CD14-positive monocyte (primary cell): ENCODE data around the gene CRY2. TPM values are rescaled to one million over a fixed set of nuclear protein-coding genes. Genes with fewer than 3 reads are reported as not detected.
A peak's percentile ranks its signal among the peaks of the same experiment; 100 is the strongest.

Experiments used
- DNase-seq, 3 donors: peaks; one replicate each; pipeline ENCODE4 v3.0.0-alpha.2; 2011 to 2022
- H2AFZ ChIP-seq: 2 replicates; pipeline ENCODE4 v1.6.0; 2012; ENCODE audit warnings: mild to moderate bottlenecking, low read depth, low read length, inconsistent platforms; ENCODE audit not compliant: insufficient read depth, poor library complexity, severe bottlenecking
- H3K27ac ChIP-seq, 2 donors: 1 replicate in 1 of 2; 2 replicates in 1 of 2; pipeline ENCODE4 v1.5.1; 2012 to 2013; ENCODE audit warnings: low read length in 2 of 2, control low read depth in 1 of 2, inconsistent platforms in 1 of 2, low read depth in 1 of 2, mild to moderate bottlenecking in 1 of 2
- H3K27me3 ChIP-seq, 2 donors: one replicate each; pipeline versions ENCODE4 v1.6.0 to v1.6.1; 2011 to 2013; ENCODE audit warnings: low read length in 2 of 2; ENCODE audit not compliant: control insufficient read depth in 2 of 2, insufficient read depth in 2 of 2
- H3K36me3 ChIP-seq, 2 donors: replicated peaks in 1 of 2; 1 replicate in 1 of 2; 2 replicates in 1 of 2; pipeline versions ENCODE4 v1.5.1 to v1.6.1; 2012 to 2013; ENCODE audit warnings: low read length in 2 of 2, control low read depth in 1 of 2, inconsistent platforms in 1 of 2, mild to moderate bottlenecking in 1 of 2; ENCODE audit not compliant: insufficient read depth in 2 of 2, control insufficient read depth in 1 of 2
- H3K4me1 ChIP-seq, 2 donors: 1 replicate in 1 of 2; 2 replicates in 1 of 2; pipeline versions ENCODE4 v1.5.1 to v1.6.1; 2012 to 2013; ENCODE audit warnings: low read length in 2 of 2, control low read depth in 1 of 2, inconsistent platforms in 1 of 2, mild to moderate bottlenecking in 1 of 2, moderate library complexity in 1 of 2; ENCODE audit not compliant: insufficient read depth in 2 of 2, control insufficient read depth in 1 of 2
- H3K4me2 ChIP-seq: replicated peaks from 2 replicates; pipeline ENCODE3; 2012; ENCODE audit warnings: low read length, moderate library complexity, mild to moderate bottlenecking; ENCODE audit not compliant: poor library complexity, severe bottlenecking; ENCODE audit errors: extremely low read depth
- H3K4me3 ChIP-seq, 3 experiments: fragments of 200-600 bp in 1 of 3; sonication (generic) in 1 of 3; replicated peaks in 1 of 3; 1 replicate in 2 of 3; 2 replicates in 1 of 3; pipeline ENCODE4 v1.5.1; 2011 to 2013; ENCODE audit warnings: low read length in 3 of 3, mild to moderate bottlenecking in 3 of 3, control low read depth in 2 of 3, low read depth in 2 of 3, inconsistent platforms in 1 of 3, moderate library complexity in 1 of 3
- H3K79me2 ChIP-seq: 2 replicates; pipeline ENCODE4 v1.6.0; 2012; ENCODE audit warnings: mild to moderate bottlenecking, control low read depth, inconsistent platforms, low read length, moderate library complexity; ENCODE audit not compliant: insufficient read depth
- H3K9ac ChIP-seq: 2 replicates; pipeline ENCODE4 v1.6.0; 2017; ENCODE audit warnings: low read length, mild to moderate bottlenecking; ENCODE audit not compliant: insufficient read depth, poor library complexity, severe bottlenecking
- H3K9me3 ChIP-seq, 2 donors: replicated peaks in 1 of 2; 1 replicate in 1 of 2; 2 replicates in 1 of 2; pipeline versions ENCODE4 v1.5.1 to v1.6.1; 2012 to 2013; ENCODE audit warnings: low read length in 2 of 2, control low read depth in 1 of 2; ENCODE audit not compliant: control insufficient read depth in 1 of 2, insufficient read depth in 1 of 2
- H4K20me1 ChIP-seq: 2 replicates; pipeline ENCODE4 v1.6.0; 2012; ENCODE audit warnings: mild to moderate bottlenecking, low read length, control low read depth, moderate library complexity; ENCODE audit not compliant: insufficient read depth
- H3K27ac Mint-ChIP-seq, 7 donors: one replicate each; pipeline ENCODE4 v1.8.0; 2020; ENCODE audit warnings: mild to moderate bottlenecking in 7 of 7, mixed read lengths in 7 of 7, moderate library complexity in 6 of 7, inconsistent platforms in 2 of 7
- H3K27me3 Mint-ChIP-seq, 3 donors: one replicate each; pipeline ENCODE4 v1.8.0; 2021 to 2022; ENCODE audit warnings: low read depth in 3 of 3, mild to moderate bottlenecking in 3 of 3, mixed read lengths in 3 of 3, moderate library complexity in 3 of 3, inconsistent platforms in 1 of 3
- H3K36me3 Mint-ChIP-seq, 2 donors: one replicate each; pipeline ENCODE4 v1.8.0; 2020; ENCODE audit warnings: mixed read lengths in 2 of 2, inconsistent platforms in 1 of 2, mild to moderate bottlenecking in 1 of 2
- H3K4me1 Mint-ChIP-seq: one replicate; pipeline ENCODE4 v1.8.0; 2020; ENCODE audit warnings: mild to moderate bottlenecking, mixed read lengths
- H3K4me3 Mint-ChIP-seq, 2 donors: one replicate each; pipeline ENCODE4 v1.8.0; 2020; ENCODE audit warnings: mild to moderate bottlenecking in 2 of 2, mixed read lengths in 2 of 2, moderate library complexity in 1 of 2
- H3K9me3 Mint-ChIP-seq, 7 donors: one replicate each; pipeline ENCODE4 v1.8.0; 2020 to 2022; ENCODE audit warnings: mixed read lengths in 7 of 7, mild to moderate bottlenecking in 6 of 7, moderate library complexity in 6 of 7, inconsistent platforms in 2 of 7
- WGBS: methylation state at CpG from one replicate; pipeline ENCODE4 v1.1.5; 2013; ENCODE audit warnings: missing lambda C conversion rate; ENCODE audit not compliant: insufficient coverage; 5-methylcytosine and 5-hydroxymethylcytosine counted together
- intact Hi-C, 2 donors: fragments of 100-400 bp; cut with micrococcal nuclease; formaldehyde crosslinking; loops; one replicate each; pipeline versions ENCODE4 v1.15.0 to v1.15.1; 2023
- polyA plus RNA-seq, 3 donors: library from polyadenylated mRNA; depleted of rRNA in 1 of 3; unstranded in 2 of 3; stranded (reverse) in 1 of 3; fragments of 300-500 nt in 2 of 3; fragments of >200 nt in 1 of 3; fragmentation: Illumina TruSeq in 2 of 3; gene quantifications; 1 replicate in 2 of 3; 2 replicates in 1 of 3; pipeline ENCODE4 v1.2.3, GENCODE V29; 2012 to 2021
- TF ChIP-seq, protein P1 (sequence below): fragments of 200-600 bp; IDR thresholded peaks from one replicate; pipeline ENCODE4 v1.8.0; 2022; ENCODE audit warnings: antibody characterized with exemption, mild to moderate bottlenecking

CRY2 gene
- polyA plus RNA-seq, 3 donors, result 5.1 to 12.5 (median 7.2) TPM

- H3K27me3 ChIP-seq, result no peaks in the 10 kb centered on the region
- peak; percentile 46 to 63 (median 62) for DNase-seq
- H3K4me2 ChIP-seq, result peak overlapping the region; percentile 100
- peak overlapping the region; percentile 83 to 94 (median 91) for H3K27ac Mint-ChIP-seq
- peaks cover 28% of the 10 kb centered on the region for H3K79me2 ChIP-seq
- peaks cover 40% of the 10 kb centered on the region in 2 donors for H3K4me1 ChIP-seq
- peaks cover 36% of the 10 kb centered on the region for H3K4me1 Mint-ChIP-seq
- peak overlapping the region; percentile 93 to 95 for H3K4me3 Mint-ChIP-seq
- H3K36me3 ChIP-seq, result peaks cover 5 to 8% of the 10 kb centered on the region in 2 donors
- WGBS, result under 1% methylated on average over 68 of the region's 70 CpGs
- intact Hi-C loops, result no loop called here
- peak overlapping the region; percentile 75 for H3K9ac ChIP-seq
- H3K27me3 Mint-ChIP-seq, result peaks cover 1 to 7% (median 6%) of the 10 kb centered on the region in 3 donors
- H3K27ac ChIP-seq, result peak overlapping the region; percentile 80 to 87
- TF ChIP-seq, protein P1, sequence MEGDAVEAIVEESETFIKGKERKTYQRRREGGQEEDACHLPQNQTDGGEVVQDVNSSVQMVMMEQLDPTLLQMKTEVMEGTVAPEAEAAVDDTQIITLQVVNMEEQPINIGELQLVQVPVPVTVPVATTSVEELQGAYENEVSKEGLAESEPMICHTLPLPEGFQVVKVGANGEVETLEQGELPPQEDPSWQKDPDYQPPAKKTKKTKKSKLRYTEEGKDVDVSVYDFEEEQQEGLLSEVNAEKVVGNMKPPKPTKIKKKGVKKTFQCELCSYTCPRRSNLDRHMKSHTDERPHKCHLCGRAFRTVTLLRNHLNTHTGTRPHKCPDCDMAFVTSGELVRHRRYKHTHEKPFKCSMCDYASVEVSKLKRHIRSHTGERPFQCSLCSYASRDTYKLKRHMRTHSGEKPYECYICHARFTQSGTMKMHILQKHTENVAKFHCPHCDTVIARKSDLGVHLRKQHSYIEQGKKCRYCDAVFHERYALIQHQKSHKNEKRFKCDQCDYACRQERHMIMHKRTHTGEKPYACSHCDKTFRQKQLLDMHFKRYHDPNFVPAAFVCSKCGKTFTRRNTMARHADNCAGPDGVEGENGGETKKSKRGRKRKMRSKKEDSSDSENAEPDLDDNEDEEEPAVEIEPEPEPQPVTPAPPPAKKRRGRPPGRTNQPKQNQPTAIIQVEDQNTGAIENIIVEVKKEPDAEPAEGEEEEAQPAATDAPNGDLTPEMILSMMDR, result no peak
- peaks cover 0 to 3% (median 0%) of the 10 kb centered on the region in 7 donors for H3K9me3 Mint-ChIP-seq
- H3K36me3 Mint-ChIP-seq, result peaks cover 8 to 21% of the 10 kb centered on the region in 2 donors
- H3K9me3 ChIP-seq, result no peaks in the 10 kb centered on the region
- peak overlapping the region; percentile 90 to 98 (median 92) for H3K4me3 ChIP-seq
- peak overlapping the region; percentile 96 for H2AFZ ChIP-seq
- H4K20me1 ChIP-seq, result peaks cover 26% of the 10 kb centered on the region
Observed at GRCh38 chr11:45803971-45804760, 43.1 kb upstream of the CRY2 start.

- peaks cover 0 to 7% (median 6%) of the 10 kb centered on the region in 3 donors for H3K27me3 Mint-ChIP-seq
- Histone ChIP-seq H3K79me2 (peaks cover 29% of the 10 kb centered on the region), H3K4me3 (peak within 1 kb of the TSS; percentile 90 to 98 (median 92)), H3K27me3 (no peaks in the 10 kb centered on the region), H3K36me3 (peaks cover 5 to 15% of the 10 kb centered on the region in 2 donors), H4K20me1 (peaks cover 33% of the 10 kb centered on the region), H3K4me1 (peaks cover 45 to 46% of the 10 kb centered on the region in 2 donors), H3K4me2 (peak within 1 kb of the TSS; percentile 100), H3K27ac (peak within 1 kb of the TSS; percentile 80 to 87), H2AFZ (peak within 1 kb of the TSS; percentile 96), H3K9ac (peak within 1 kb of the TSS; percentile 75), H3K9me3 (no peaks in the 10 kb centered on the region)
- under 1% methylated on average over 42 of the region's 49 CpGs for WGBS
- DNase-seq, result peak; percentile 88 to 93 (median 89)
- H3K9me3 Mint-ChIP-seq, result peaks cover 0 to 4% (median 0%) of the 10 kb centered on the region in 7 donors
- peaks cover 13 to 28% of the 10 kb centered on the region in 2 donors for H3K36me3 Mint-ChIP-seq
- TF ChIP-seq, protein P1, result no peak
- H3K27ac Mint-ChIP-seq, result peak within 1 kb of the TSS; percentile 87 to 94 (median 91)
- intact Hi-C loops, result loop anchor here (5.0 kb wide), 2 partner anchors 37 to 42 kb away; partner anchors contain the start of gene CRY2 (in 1 of the 2)
- peak within 1 kb of the TSS; percentile 93 to 95 for H3K4me3 Mint-ChIP-seq
- peaks cover 42% of the 10 kb centered on the region for H3K4me1 Mint-ChIP-seq
Observed at GRCh38 chr11:45804761-45805304, 42.4 kb upstream of the CRY2 start, which contains the start of gene SLC35C1. SLC35C1 (plus strand) TSS chr11:45805149; CDS start chr11:45805802, 653 bp downstream.
